HG03571 (cell line): ENCODE data around the gene HAS3.
"Not testable (repeated sequence)": the region's sequence is repeated elsewhere in the genome, so short reads cannot be mapped to it uniquely, and the experiment has no call there.

Source experiments
- ATAC-seq: cut with Tn5 transposase; IDR thresholded peaks from one replicate; pipeline ENCODE4 v1.9.1; 2021; ENCODE audit not compliant: unreplicated experiment

HAS3 gene

GRCh38 chr16:69141014-69141413 lies 35.6 kb downstream of the HAS3 start:
- no peak for ATAC-seq

- ATAC-seq = no peak
These were observed 36.5 kb downstream of the HAS3 start for GRCh38 chr16:69141936-69142335.

- no peak for ATAC-seq
These were observed 37.7 kb downstream of the HAS3 start for GRCh38 chr16:69143116-69143515.

GRCh38 chr16:69145658-69146057 lies 40.2 kb downstream of the HAS3 start:
- no peak for ATAC-seq

GRCh38 chr16:69149621-69150020 lies 44.2 kb downstream of the HAS3 start:
- ATAC-seq = not testable (repeated sequence)

GRCh38 chr16:69150146-69150865 lies 44.9 kb downstream of the HAS3 start:
- ATAC-seq = no peak

GRCh38 chr16:69157196-69157595 lies 51.7 kb downstream of the HAS3 start:
- no peak for ATAC-seq

GRCh38 chr16:69160192-69160591 lies 54.7 kb downstream of the HAS3 start:
- no peak for ATAC-seq

- no peak for ATAC-seq
These were observed 60.1 kb downstream of the HAS3 start for GRCh38 chr16:69165584-69165983.

GRCh38 chr16:69166221-69166833 lies 60.9 kb downstream of the HAS3 start:
- no peak for ATAC-seq

- no peak for ATAC-seq
These were observed 61.8 kb downstream of the HAS3 start for GRCh38 chr16:69166946-69167930.
